Stimulated activated CD8-positive, alpha-beta memory T cell treated with anti-CD3 and anti-CD28 coated beads, Interleukin-15, amount 100 ng/mL, for 48 hours (primary cell): ENCODE results near the gene IQSEC1.

Experiments
- DNase-seq, 2 donors: peaks; one replicate each; pipeline ENCODE4 v3.0.0-alpha.2; 2020; ENCODE audit warnings: low read depth in 2 of 2

The IQSEC1 gene

DNA sequence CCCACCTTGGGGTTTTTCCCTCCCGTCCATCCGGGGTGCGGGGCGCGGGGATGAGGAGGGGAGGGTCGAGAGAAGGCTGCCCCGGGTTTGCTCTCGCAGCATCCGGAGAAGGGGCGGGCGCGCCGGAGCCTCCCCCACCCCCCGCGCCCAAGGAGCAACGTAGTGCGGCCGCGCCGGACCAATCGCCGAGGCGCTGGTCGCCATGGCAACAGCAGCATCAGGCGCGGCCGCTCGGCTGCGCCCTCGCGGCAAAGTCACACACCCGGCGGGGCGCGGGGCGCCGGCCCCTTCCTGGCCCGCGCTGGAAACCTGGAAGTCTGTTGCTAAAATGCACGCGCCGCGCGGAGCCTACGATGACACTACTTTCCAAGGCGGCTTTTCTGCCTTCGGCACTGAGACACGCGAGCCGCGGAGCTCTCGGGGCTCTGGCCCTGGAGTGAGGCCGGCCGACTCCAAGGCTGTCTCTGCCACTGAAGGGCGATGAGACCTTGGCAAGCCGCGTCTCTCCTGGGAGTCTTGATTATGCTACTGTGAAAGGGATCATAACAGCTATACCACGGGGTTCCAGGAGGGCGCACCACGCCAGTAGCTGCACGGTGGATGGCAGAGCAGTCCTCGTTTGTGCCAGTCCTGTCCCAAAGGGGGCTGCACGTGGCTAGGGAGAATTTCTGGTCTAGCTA lies at the start of gene IQSEC1:
Gene IQSEC1, minus strand, starts transcription at position 104 of the 680 bp plus-strand sequence. CDS start 415 bp downstream, outside the sequence.
- DNase-seq = peak; percentile 55 to 70

DNA sequence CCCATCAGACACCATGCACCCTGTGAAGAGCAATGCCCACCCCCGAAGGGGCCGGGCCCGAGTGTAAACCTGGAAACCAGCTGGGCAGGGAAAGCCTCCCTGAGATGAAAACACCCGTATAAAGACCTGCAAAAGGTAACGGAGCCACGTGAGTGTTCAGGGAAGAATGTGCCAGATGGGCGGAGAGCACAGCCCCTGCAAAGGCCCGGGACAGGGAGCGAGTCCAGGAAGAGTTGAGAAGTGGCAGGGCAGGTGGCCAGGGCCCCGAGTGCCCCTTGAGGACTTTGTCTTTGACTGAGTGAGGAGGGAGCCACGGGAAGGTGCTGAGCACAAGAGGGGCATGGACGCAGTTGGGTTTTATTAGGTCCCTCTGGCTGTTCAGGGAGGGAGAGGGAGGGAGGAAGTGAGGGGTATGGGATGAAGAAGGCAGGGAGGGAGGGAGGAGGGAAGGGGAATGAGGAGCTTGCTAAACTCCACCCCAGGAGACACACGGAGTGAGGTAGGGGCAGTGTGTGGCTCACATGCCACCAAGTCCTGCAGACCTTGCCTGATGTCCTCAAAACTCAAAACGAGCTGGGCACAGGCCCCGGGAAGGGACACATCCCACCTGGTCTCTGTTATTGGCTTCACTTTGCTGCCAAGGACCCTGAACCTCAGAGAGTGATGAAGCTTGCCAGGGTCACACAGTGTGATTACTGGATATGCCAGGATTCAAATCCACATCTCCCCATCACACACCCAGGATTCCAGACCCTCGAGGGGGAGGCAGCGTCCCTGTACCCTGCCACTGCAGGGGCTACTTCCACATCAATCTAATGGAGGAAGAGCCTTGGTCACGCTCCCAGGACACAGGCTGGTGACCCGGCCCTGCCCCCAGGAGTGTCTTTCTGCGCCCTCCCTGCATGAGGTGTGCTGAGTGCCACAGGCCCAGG lies 49.1 kb upstream of the IQSEC1 start:
- no peak for DNase-seq

DNA sequence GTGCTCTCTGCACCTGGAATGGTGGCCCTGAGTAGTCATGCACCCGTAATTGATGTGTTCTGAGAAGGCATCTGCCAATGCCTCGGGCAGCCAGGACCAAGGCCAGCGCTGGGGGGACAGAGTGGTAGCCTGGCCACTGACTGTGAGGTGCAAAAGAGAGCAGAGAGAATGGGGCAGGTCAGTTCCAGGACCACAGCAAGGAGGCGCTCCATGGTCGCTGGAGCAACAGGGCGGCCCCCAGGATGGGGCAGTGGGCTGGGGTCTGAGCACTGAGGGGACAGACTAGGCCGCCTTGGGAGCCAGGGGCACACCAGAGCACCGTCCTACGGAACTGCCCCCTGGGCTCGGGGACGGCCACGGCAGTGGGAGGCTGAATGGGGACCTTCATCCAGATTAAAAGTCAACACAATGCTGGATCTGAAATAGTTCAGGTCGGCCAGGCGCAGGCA lies 48.3 kb upstream of the IQSEC1 start:
- no peak for DNase-seq

DNA sequence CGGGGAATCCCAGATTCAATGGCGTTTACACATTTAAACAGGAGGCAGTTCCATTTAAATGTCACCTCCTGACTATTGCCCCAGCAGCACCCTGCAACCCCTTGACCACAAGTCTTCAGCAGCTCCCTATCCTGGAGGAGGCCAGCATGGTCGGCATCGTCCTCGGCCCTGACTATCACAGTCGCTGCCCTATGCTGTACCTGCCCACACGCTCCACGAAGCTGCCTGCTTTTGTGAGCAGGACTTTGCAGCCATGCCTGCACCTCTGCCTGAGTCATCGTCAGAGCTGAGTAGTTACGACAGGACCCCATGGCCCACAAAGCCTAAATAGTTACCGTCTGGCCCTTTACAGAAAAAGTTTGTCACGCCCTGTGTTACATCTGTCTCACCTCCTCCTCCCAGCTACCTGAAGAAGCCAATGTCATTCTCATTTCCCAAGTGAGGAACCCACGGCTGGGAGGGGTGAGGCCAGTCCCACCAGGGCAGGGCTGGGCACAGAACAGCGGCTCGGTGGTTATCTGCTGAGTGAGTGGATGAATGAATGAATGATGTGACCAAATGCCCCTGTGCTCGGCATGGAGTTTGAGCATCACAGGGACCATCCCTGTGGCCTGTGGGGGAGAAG lies 47.8 kb upstream of the IQSEC1 start:
- no peak for DNase-seq

DNA sequence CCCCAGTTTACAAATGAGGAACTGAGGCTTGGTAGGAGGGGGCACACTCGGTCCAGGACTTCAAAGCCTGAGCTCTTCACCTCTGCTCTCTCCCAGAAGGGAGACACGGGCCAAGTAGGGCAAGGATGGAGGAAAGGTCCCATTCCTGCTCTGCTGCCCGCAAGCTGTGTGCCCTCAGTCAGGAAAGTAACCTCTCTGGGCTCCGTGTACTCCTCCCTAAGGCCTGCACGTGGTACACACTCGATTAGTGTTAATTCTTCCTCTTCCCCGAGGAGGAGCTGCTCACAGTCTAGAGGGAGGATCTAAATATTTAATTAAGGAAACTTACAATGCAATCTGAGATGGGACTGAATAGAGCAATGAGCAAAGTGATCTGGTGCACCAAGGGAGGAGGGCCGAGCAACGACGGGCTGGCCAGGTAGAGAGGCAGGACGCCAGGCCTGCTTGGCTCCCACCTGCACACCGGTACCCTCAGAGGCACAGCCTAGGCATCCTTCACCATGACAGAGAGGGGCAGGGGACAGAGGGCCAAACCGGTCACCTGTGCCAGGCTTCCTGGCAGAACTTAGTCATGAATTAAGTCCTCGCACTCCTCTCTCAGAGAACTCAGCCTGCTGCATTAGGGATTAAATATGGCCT lies 47.2 kb upstream of the IQSEC1 start:
- DNase-seq = no peak

DNA sequence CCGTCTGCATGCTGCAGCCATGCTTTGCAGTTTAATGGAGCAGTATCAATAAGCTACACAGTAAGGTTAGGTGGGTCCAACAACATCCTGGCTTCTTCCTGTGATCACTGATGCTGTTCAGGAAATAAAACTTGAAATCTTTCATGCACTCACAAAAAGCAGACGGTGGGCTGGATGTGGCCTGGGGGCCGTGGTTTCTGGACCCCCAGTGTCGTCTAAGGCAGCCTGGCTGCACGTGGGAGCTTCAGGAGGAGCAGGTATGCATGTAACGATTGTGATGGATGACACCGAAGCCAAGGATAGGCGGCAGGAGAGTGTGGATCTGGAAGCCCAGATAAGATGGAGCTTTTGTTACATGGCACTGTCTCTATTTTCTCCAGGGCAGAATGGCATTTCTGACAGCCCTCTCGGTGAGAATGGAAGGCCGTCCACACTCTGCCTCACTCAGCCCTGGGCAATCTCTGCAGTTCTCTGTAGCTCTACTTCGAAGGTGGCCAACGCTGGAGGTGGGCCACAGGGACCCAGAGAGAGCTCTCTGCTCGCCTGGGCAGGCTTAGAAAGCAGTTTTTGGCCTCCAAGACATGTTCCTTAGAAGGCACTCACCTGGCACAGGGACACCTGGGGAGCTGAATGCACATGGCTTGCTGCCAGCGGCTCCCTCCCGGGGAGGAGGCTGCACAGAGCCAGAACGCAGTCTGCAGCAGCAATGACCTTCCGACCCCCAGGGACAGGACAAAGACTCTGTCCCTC lies 46.4 kb upstream of the IQSEC1 start:
- no peak for DNase-seq

DNA sequence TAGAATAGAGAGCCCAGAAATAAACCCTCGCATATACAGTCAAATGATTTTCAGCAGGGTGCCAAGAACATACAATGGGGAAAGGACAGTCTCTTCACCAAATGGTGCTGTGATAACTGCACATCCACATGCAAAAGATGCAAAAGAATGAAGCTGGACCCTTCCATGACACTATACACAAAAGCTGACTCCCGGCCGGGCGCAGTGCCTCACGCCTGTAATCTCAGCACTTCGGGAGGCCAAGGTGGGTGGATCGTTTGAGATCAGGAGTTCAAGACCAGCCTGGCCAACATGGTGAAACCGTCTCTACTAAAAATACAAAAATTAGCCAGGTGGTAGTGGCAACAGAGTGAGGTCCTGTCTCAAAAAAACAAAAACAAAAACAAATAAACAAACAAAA lies 43.2 kb upstream of the IQSEC1 start:
- DNase-seq = no peak

DNA sequence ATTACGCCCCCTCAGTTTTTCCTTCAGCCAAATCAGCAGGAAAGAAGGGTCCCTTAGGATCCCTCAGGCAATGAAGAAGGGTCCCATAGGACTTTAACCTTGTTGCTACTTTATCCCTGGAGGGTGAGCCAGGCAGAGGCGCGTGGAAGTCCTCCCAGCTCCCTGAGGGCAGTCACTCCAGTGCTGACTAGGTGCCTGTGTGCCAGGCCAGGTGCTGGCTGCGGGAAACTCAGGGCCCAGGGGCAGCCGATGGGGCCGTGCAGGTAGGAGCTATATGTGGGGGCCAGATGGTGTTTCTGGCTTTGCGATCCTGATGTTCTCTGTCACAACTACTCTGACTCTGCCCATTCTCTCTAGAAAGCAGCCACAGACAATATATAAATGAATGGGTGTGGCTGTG lies 42.8 kb upstream of the IQSEC1 start:
- no peak for DNase-seq

DNA sequence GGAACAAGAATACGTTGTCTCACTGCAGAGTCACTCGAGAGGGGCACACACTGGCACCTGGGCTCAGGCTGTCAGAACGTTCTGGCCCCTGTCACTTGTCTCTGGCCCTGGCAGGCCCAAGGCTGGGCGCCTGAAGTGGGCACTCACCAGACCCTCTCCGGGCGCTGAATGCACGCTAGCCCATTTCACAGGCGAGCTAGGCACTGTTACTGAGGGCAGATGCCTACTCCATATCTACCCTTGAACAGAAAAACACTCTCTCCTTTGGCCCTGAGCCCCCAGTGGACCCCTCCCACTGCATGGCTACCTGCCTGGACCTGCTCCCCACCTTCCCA lies 42.3 kb upstream of the IQSEC1 start:
- DNase-seq = no peak

DNA sequence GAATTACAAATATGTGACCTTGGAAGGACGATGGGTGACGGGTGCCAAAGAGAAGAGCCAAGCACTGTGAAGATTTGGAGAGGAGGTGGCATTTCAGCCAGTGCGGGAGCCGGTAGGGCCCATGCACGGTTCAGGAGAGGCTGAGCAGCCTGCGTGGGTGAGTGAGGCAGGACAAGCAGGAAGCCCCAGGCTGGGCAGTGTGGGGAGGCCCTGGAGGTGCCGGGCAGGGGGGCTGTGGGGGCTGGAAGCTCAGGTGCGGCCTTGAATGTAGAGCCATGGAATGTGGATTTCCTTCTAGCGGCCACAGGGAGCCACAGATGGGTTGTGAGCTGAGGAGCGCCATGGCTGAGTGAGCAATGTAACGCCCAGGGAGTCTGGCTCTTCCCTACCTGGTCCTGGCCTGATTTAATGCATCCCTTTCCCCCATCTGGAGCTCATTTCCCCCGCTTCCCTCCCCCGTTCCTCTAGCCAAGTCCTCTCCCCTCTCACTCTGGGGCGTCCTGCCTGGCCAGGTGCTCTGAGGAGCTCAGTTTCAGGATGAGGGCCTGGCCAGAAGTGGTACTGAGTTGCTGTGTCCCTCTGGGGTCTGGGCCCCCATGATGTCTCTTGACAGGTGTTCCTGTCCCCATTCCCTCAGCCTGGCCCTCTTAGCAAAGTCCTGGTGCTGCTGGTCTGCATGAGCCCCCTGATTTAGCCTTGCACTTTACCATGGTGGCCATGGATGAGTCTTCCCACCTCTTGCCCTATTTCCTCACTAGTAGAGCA lies 41.8 kb upstream of the IQSEC1 start:
- DNase-seq = no peak

DNA sequence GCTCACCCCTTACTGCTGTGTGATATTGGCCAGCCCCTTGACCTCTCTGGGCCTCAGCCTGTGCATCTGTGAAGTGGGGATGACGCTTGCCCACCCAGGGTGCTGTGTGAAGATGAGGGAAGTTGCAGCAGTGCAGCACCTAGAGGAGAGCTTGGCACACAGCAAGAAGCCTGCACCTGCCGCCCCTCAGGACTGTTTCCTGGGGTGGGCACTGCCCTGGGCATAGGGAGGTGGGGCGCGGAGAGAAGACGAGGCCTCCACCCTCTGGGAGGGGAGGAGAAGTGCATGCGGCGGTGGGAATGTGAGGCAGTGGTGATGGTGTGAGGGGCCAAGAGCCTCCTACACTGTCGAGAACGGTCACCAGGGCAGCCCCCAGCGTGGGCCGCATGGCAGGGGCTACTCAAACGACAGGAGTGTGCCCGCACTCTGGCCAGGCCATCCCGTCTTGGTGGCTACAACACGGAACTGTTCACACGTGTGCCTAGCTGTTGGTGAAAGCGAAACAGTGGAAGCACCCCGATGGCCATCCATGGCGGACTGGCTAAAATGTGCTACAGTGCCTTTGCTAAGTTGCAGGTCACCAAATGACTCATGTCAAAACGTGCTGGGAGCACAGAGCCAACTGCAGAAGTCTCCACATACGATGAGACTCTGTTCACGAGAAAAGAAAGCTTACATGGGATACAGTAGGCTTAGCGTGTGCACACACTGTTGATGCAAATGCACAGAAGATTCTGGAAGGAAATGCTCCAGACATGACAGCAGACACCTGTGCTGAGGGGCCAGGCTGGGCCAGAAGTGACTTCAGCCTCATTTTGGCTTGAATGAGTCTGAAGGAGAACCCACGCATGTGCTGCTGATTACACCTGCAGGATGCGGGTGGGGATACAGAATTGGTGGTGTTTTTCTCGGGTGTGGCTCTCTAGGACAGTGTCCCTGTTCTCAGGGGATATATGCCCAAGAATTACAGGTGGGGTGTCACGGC lies 40.4 kb upstream of the IQSEC1 start:
- no peak for DNase-seq

DNA sequence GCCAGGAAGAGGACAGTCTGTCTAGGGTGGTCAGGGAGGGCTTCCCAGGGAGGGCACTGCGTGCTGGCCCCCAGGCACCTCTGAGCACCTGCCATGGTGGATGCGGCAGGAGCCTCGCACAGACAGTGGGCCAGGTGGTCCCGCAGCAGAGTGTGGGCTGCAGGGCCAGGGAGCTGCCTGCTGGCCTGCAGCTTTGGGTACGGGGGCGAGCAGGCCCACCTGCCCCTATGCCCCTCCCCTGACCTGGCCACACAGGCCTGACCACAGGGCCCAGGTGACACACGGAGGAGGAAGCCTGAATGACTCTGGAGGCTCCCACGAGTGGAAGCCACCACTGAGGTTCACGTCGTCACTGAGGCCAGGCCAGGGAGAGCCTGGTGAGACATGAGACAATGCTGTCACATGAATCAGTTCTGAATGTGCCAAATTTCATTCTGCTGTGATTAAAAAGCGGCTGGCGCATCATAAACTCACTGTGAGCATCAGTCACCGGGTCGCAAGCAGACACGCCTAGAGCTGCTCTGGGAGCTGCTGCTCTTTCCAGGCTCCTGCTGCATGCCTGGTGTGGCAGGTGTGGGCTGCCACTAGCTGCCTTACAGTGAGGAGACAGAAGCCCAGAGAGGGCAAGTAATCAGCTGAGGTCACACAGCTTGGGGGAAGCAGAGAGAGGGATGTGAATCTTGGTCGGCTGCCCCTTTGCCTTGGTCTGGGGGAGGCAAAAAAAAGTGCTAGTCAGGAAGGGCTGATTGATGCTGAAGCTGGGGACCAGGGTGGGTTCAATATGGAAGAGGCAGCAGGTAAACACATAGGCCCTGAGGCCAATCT lies 39.5 kb upstream of the IQSEC1 start:
- DNase-seq = no peak

DNA sequence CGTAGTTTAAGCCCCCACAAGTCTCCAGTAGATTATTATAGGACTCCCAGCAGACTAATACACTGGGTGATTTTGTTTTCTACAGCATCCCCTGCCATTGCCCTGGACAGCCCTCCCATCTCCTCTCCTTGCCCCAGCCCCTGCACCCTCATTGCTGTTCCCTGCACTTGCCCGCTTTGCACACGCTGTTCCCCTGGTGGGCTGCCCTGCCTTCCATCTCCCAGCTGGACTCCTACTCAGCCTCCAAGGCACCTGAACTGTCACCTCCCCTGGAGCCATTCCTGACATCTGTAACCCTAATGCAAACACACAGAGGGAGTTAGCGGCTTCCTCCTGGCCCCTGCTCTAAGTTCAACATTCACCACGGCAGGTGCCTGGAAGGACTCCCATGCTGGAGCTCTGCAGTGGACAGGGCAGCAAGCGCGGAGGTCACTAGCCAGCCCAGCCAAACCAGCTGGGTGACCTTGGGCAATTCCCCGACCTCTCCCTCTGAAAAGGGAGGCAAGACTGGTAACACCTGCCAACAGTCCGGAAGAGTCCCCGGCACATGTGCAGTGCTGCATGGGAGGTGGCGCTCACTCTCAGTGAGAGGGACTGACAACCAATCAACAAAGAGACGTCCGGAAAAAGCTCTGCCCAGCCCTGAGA lies 38.8 kb upstream of the IQSEC1 start:
- no peak for DNase-seq

DNA sequence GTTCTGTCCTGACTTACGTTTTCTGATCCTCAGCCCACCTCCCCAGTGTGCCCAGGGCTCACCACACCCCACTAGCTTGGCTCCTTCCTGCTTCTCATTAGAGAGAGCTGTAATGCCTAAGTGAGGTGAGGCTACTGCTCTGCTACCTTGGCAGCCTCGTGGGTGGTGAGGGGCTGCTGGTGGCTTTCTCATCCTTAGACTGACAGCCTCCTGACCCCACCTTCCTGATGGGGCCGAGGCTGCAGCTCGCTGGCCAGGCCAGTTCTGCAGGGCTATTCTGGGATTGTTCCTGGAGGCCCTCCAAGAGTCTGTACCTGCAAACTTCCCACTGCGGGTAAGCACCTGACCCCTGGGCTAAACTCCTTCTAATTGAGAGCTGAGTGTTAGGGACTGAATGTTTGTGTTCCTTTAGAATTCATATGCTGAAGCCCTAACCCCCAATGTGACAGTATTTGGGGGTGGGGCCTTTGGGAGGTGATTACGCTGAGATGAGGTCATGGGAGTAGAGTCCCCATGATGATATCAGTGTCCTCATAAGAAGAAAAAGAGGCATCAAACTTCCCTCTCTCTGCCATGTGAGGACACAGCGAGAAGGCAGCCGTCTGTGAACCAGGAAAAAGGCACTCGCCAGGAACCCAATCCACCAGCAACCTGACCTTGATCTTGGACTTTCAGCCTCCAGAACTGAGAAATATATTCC lies 38.1 kb upstream of the IQSEC1 start:
- no peak for DNase-seq

DNA sequence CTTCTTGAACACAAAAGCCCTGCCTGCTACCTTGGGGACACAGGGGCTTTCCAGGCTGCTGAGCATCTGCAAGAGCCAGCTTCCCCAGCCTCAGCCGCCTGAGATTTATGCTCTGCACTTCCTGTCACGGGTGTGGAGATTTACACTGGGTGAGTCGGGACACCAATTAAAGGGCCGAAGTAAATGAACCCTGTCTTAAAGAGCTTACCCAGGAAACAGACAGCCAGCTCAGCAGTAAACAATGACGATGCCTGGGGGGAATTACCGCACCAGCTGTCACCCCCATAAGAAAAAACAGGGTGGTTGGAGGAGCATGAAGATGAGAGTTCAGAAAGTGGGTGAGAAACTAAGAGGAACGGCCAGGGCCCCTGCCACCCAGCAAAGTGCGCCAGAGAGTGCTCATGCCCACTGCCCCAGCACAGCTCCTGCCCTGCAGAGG lies 37.5 kb upstream of the IQSEC1 start:
- no peak for DNase-seq

DNA sequence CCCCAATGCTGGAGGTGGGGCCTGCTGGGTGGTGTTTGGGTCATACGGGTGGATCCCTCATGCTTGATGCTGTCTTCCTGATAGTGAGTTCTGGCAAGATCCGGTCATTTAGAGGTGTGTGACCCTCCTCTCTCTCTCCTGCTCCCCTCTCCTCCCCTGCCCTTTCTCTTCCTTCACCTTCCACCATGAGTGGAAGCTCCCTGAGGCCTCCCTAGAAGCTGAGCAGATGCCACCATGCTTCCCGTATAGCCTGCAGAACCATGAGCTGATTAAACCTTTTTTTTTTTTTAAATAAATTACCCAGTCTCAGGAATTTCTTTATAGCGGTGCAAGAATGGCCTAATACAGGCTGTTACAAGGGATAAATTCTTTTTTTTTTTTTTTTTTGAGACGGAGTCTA lies 36.3 kb upstream of the IQSEC1 start:
- no peak for DNase-seq

DNA sequence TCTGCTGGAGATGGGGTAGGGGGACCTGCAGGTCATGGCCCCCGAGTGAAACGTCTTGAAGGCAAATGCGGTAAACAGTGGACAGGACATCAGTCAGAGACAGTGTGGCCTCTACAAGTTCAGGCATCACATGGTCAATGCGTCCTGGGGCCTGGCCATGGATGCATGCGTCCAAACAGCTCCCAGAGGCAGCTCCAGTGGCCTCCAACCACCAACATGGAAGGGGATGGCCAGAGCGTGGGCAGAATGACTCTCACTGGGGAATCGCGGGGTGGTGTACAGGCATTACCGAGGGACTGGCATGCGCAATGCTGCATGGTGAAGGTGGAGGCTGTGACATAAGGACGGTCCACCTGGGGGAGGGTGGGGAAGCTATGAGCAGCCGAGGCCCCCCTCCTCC lies 35.6 kb upstream of the IQSEC1 start:
- DNase-seq = no peak
